C4-2B (cell line): Measurements from ENCODE around the gene GPR152.

ENCODE experiments used
- CTCF ChIP-seq: fragments of 450-650 bp; conservative IDR thresholded peaks from 2 replicates; pipeline ENCODE4 v1.5.1; 2017; ENCODE audit warnings: mild to moderate bottlenecking
- ZFX ChIP-seq: fragments of 450-650 bp; IDR thresholded peaks from 2 replicates; pipeline ENCODE4 v1.6.1; 2017

- TF ChIP-seq CTCF (no peak), ZFX (no peak)
Observed at GRCh38 chr11:67455054-67455453, 2.5 kb upstream of the GPR152 start, which contains the start of gene CABP4.
